CD4-positive, CD25-positive, alpha-beta regulatory T cell (primary cell): ENCODE data around the gene RUNDC3A. TPM values are rescaled to one million over a fixed set of nuclear protein-coding genes. Genes with fewer than 3 reads are reported as not detected.
A peak's percentile ranks its signal among the peaks of the same experiment; 100 is the strongest.
"Not testable (repeated sequence)": the region's sequence is repeated elsewhere in the genome, so short reads cannot be mapped to it uniquely, and the experiment has no call there.

Experiments used
- ATAC-seq, 2 donors: fragments of 150-1000 bp; cut with Tn5 transposase; one replicate each; pipeline ENCODE4 v1.10.0; 2021; ENCODE audit warnings: low read depth in 2 of 2, moderate number of reproducible peaks in 2 of 2, moderate library complexity in 1 of 2
- DNase-seq, 3 donors: peaks; one replicate each; pipeline versions ENCODE4 v3.0.0 to v3.0.0-alpha.2; 2012 to 2022; ENCODE audit warnings: mixed read lengths in 1 of 3
- H3K27ac ChIP-seq: one replicate; pipeline ENCODE4 v1.7.0; 2013; ENCODE audit warnings: mild to moderate bottlenecking, low read length; ENCODE audit not compliant: insufficient read depth, poor library complexity, severe bottlenecking
- H3K27me3 ChIP-seq: one replicate; pipeline ENCODE4 v1.7.0; 2013; ENCODE audit warnings: low read length; ENCODE audit not compliant: control insufficient read depth, insufficient read depth
- H3K36me3 ChIP-seq: one replicate; pipeline ENCODE4 v1.7.0; 2013; ENCODE audit warnings: mild to moderate bottlenecking, low read length, moderate library complexity; ENCODE audit not compliant: control insufficient read depth, insufficient read depth
- H3K4me1 ChIP-seq: 2 replicates; pipeline ENCODE4 v1.7.0; 2013; ENCODE audit warnings: mild to moderate bottlenecking, low read length; ENCODE audit not compliant: insufficient read depth, control insufficient read depth, poor library complexity, severe bottlenecking
- H3K4me3 ChIP-seq: one replicate; pipeline ENCODE4 v1.7.0; 2013; ENCODE audit warnings: low read depth, mild to moderate bottlenecking, low read length, moderate library complexity
- H3K9me3 ChIP-seq, 2 experiments: 1 replicate in 1 of 2; 2 replicates in 1 of 2; pipeline ENCODE4 v1.7.0; 2013; ENCODE audit warnings: low read length in 2 of 2, mild to moderate bottlenecking in 1 of 2, moderate library complexity in 1 of 2; ENCODE audit not compliant: control insufficient read depth in 2 of 2
- H3K27ac Mint-ChIP-seq, 3 donors: one replicate each; pipeline ENCODE4 v1.8.0; 2020 to 2022; ENCODE audit warnings: mild to moderate bottlenecking in 3 of 3, mixed read lengths in 3 of 3, moderate library complexity in 2 of 3
- H3K27me3 Mint-ChIP-seq: one replicate; pipeline ENCODE4 v1.8.0; 2022; ENCODE audit warnings: mild to moderate bottlenecking, mixed read lengths
- H3K36me3 Mint-ChIP-seq: one replicate; pipeline ENCODE4 v1.8.0; 2020; ENCODE audit warnings: mixed read lengths
- H3K4me1 Mint-ChIP-seq, 4 donors: one replicate each; pipeline ENCODE4 v1.8.0; 2020 to 2022; ENCODE audit warnings: mixed read lengths in 4 of 4, mild to moderate bottlenecking in 1 of 4
- H3K4me3 Mint-ChIP-seq, 4 donors: one replicate each; pipeline ENCODE4 v1.8.0; 2020 to 2022; ENCODE audit warnings: mild to moderate bottlenecking in 4 of 4, mixed read lengths in 4 of 4, moderate library complexity in 3 of 4
- H3K9me3 Mint-ChIP-seq, 7 donors: one replicate each; pipeline ENCODE4 v1.8.0; 2020 to 2022; ENCODE audit warnings: mixed read lengths in 7 of 7, mild to moderate bottlenecking in 3 of 7, moderate library complexity in 2 of 7
- polyA plus RNA-seq, 4 donors: library from polyadenylated mRNA; unstranded; fragments of 300-500 nt; fragmentation: Illumina TruSeq; gene quantifications; one replicate each; pipeline ENCODE4 v1.2.3, GENCODE V29; 2021
- total RNA-seq: library from RNA; stranded (reverse); gene quantifications from one replicate; pipeline ENCODE4 v1.2.3, GENCODE V29; 2022

RUNDC3A gene
- total and polyA plus RNA-seq, 5 donors from 2014 or later = 0.27 to 0.96 TPM; not detected in 3

DNA sequence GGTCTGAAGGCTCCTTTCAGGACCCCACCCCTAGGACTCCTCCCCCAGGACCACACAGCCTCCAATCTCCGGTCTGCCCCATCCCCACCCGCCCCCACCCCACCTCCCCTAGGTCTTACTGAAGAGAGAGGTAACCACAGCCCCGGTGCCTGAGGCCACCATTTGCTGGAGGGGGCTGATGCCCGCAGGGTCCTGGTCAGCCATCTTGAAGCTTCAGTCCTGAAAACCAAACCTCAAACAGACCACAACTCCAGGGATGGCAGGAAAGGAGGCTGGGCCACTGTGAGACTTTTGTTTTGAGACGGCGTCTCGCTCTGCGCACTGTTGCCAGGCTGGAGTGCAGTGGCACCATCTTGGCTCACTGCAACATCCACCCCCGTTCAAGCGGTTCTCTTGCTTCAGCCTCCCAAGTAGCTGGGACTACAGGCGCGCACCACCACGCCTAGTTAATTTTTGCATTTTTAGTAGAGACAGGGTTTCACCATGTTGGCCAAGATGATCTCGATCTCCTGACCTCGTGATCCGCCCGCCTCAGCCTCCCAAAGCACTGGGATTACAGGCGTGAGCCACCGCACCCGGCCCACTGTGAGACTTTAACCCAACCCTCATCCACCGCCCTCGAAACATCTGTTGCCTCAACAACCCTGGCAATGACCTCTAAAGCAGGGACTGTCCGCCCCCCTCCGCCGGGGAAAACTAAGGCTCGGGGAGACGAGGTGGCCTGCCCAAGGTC lies 15.1 kb downstream of the RUNDC3A start:
- ATAC-seq (no peak), DNase-seq (no peak)
- Mint-ChIP-seq H3K27me3 (peaks cover 5% of the 10 kb centered on the region), H3K4me1 (peaks cover 2 to 45% (median 10%) of the 10 kb centered on the region in 4 donors), H3K4me3 (peak overlapping the region; percentile 74 to 86 (median 80)), H3K9me3 (peaks cover 0 to 4% (median 0%) of the 10 kb centered on the region in 7 donors), H3K27ac (no peak overlapping the region), H3K36me3 (peaks cover 4% of the 10 kb centered on the region)
- H3K27ac ChIP-seq = no peak overlapping the region
- no peaks in the 10 kb centered on the region for H3K9me3 ChIP-seq
- H3K4me3 ChIP-seq = peak overlapping the region; percentile 41
- H3K4me1 ChIP-seq = peaks cover 18% of the 10 kb centered on the region
- no peaks in the 10 kb centered on the region for H3K27me3 ChIP-seq
- peaks cover 21% of the 10 kb centered on the region for H3K36me3 ChIP-seq

DNA sequence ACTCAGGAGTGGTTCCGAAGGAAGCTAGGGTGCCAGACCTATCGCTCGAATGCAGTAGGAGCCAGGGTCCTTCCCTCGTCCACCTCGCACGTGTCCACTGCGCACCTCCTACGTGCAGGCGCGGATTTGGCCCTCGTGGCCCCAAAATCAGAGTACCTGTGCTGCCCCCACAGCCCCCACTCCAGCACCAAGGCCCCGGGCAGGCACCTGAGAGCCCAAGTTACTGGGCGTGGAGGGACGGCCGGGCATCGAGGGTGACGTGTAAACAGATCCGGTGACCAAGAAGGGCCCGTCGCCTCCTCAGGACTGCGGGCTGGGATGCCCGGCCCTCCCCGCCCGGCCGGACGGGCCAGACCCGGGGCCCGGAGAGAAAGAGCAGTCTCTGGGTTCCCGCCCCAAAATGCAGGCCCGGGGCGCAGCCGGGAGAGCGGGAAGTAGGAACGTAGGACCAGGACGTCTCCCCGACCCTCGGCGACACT lies 15.7 kb downstream of the RUNDC3A start:
- Mint-ChIP-seq H3K9me3 (peaks cover 0 to 2% (median 0%) of the 10 kb centered on the region in 7 donors), H3K4me1 (peaks cover 2 to 45% (median 10%) of the 10 kb centered on the region in 4 donors), H3K27ac (no peak overlapping the region), H3K4me3 (peak overlapping the region; percentile 74 to 86 (median 80)), H3K36me3 (peaks cover 4% of the 10 kb centered on the region), H3K27me3 (peaks cover 5% of the 10 kb centered on the region)
- no peaks in the 10 kb centered on the region for H3K27me3 ChIP-seq
- H3K4me1 ChIP-seq = peaks cover 18% of the 10 kb centered on the region
- peak overlapping the region; percentile 93 for H3K27ac ChIP-seq
- H3K4me3 ChIP-seq = peak overlapping the region; percentile 41
- peaks cover 21% of the 10 kb centered on the region for H3K36me3 ChIP-seq
- H3K9me3 ChIP-seq = no peaks in the 10 kb centered on the region
- ATAC-seq (no peak), DNase-seq (no peak)

DNA sequence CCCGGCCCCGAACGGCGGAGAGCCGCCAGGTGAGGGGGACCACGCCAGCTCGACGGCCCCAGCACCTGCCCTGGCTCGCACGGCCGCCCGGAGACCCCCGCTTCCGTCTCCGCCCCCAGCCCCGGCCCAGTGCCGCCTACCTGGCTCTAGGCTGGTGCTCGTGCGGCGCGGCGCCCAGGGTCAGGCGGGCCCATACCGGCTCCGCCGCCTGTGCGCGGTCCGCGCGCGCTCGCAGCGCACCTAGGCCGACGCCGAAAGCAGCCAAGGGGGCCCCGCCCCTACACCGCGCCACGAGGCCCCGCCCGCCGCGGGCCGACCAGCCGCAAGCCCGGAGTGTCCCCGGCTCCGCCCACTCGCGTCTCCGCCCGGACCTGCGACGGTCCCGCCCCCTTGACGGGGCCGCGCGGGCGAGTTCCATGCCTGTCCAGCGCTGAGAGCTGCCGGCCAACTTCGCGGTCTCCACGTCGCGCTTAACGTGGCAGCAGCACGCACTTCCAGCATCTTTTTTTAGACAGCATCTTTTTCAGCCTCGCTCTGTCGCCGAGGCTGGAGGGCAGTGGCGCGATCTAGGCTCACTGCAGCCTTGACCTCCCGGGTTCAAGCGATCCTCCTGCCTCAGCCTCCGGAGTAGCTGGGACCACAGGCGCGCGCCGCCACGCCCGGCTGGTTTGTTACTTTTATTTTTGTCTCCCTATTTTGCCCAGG lies 16.3 kb downstream of the RUNDC3A start, which contains the start of gene SLC25A39:
Gene SLC25A39 (minus strand): TSS at position 253 of the 705 bp plus-strand sequence. CDS start 1,261 bp downstream, outside the sequence.
- H3K4me1 Mint-ChIP-seq = peaks cover 2 to 45% (median 10%) of the 10 kb centered on the region in 4 donors

DNA sequence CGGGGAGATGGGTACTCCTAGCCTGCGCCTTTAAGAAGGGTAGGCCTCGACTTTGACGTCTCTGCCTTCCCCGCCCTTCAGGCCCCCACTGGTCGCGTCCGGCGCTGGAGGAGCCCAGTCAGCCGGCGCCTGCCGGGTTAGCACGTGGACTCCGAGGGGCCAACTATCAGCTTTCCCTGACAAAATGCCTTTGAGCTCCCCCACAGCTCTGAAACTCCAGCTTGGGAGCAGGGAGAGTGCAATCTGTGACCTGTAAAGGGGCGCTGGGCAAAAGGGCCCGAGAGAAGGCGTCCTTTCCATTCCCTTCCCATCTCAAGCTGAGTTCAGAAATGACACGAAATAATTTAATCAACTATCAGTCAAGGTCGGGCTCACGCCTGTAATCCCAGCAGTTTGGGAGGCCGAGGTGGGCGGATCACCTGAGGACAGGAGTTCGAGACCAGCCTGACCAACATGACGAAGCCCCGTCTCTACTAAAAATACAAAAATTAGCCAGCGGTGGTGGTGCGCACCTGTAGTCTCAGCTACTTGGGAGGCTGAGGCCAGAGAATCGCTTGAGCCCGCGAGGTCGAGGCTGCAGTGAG lies 18.6 kb downstream of the RUNDC3A start:
- H3K9me3 ChIP-seq = no peaks in the 10 kb centered on the region
- H3K27ac ChIP-seq = peak overlapping the region; percentile 93
- ATAC-seq = peak; percentile 83 to 84
- H3K36me3 ChIP-seq = no peaks in the 10 kb centered on the region
- peaks cover 10% of the 10 kb centered on the region for H3K27me3 Mint-ChIP-seq
- H3K4me1 ChIP-seq = peaks cover 22% of the 10 kb centered on the region
- no peaks in the 10 kb centered on the region for H3K27me3 ChIP-seq
- DNase-seq = peak; percentile 90 to 97 (median 94)
- H3K9me3 Mint-ChIP-seq = no peaks in the 10 kb centered on the region
- peak overlapping the region; percentile 71 to 90 (median 78) for H3K4me3 Mint-ChIP-seq
- peak overlapping the region; percentile 45 for H3K4me3 ChIP-seq
- no peaks in the 10 kb centered on the region for H3K36me3 Mint-ChIP-seq
- peaks cover 7 to 46% (median 17%) of the 10 kb centered on the region in 4 donors for H3K4me1 Mint-ChIP-seq
- H3K27ac Mint-ChIP-seq = peak overlapping the region in 2 of 3 donors; percentile 74 to 96

More for the DNA sequence above, 16.3 kb downstream of the RUNDC3A start, which contains the start of gene SLC25A39:
- Histone ChIP-seq H3K4me3 (peak within 1 kb of the TSS; percentile 68), H3K27ac (peak within 1 kb of the TSS; percentile 93), H3K36me3 (peaks cover 19% of the 10 kb centered on the region), H3K9me3 (no peaks in the 10 kb centered on the region), H3K27me3 (no peaks in the 10 kb centered on the region), H3K4me1 (peaks cover 18% of the 10 kb centered on the region)
- Mint-ChIP-seq H3K27ac (peak within 1 kb of the TSS; percentile 95 to 96 (median 96)), H3K27me3 (peaks cover 5% of the 10 kb centered on the region), H3K4me3 (peak within 1 kb of the TSS; percentile 90 to 99 (median 93)), H3K36me3 (no peaks in the 10 kb centered on the region), H3K9me3 (no peaks in the 10 kb centered on the region)
- peak; percentile 90 to 95 (median 94) for DNase-seq
- peak; percentile 75 to 80 for ATAC-seq

DNA sequence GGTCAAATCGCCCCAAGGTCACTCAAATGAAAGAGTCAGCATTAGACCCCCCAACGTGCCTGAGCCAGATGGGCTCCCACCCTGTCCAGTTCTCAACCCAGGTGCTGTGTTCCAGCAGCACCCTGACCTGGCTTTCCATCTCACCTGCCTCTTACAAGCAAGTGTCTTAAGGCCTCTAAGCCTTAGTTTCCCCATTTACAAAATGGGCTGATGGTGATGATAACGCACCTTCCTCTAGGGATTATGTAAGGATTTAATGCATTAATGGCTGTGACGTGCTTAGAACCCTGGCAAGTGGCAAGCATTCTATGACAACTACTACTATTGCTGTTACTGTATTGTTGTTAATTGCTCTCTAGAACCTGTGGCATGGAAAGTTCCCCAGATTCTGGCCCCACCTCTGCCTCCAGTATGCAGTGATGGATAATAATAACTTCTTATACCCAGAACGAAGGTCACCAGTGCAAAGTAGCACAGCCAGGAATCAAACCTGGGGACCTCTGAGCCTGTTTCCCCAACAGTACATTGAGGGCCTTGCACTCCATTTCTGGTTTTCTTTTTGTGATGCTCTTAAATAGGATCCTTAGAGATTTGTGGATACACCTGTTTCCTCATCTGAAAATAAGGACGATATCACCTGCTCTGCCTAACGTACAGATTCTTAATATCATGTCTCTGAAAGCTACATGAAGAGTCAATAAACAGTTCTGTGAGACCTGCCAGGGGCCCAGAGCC lies 19.5 kb downstream of the RUNDC3A start:
- Mint-ChIP-seq H3K4me3 (peak overlapping the region; percentile 50 to 85 (median 69)), H3K27ac (peak overlapping the region in 2 of 3 donors; percentile 38 to 56), H3K9me3 (no peaks in the 10 kb centered on the region), H3K27me3 (peaks cover 10% of the 10 kb centered on the region), H3K36me3 (no peaks in the 10 kb centered on the region), H3K4me1 (peaks cover 7 to 42% (median 17%) of the 10 kb centered on the region in 4 donors)
- peaks cover 22% of the 10 kb centered on the region for H3K4me1 ChIP-seq
- no peaks in the 10 kb centered on the region for H3K36me3 ChIP-seq
- H3K27me3 ChIP-seq = no peaks in the 10 kb centered on the region
- no peaks in the 10 kb centered on the region for H3K9me3 ChIP-seq
- ATAC-seq (no peak), DNase-seq (no peak)
- H3K27ac ChIP-seq = no peak overlapping the region
- H3K4me3 ChIP-seq = no peak overlapping the region

DNA sequence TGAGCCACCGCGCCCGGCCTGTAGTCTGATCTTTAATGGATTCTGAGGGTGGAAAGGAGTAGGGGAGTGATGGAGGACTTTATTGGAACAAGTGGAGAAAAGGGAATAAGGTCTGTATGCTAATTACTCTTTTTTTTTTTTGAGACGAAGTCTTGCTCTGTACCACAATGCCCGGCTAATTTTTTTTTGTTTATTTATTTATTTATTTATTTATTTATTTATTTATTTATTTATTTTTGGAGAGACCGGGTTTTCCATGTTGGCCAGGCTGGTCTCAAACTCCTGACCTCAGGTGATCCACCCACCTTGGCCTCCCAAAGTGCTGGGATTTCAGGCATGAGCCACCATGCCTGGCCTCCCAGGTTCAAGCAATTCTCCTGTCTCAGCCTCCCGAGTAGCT lies 21.1 kb downstream of the RUNDC3A start:
- H3K27ac Mint-ChIP-seq, H3K4me3 Mint-ChIP-seq, H3K9me3 ChIP-seq, H3K4me3 ChIP-seq, DNase-seq, H3K27me3 ChIP-seq, H3K9me3 Mint-ChIP-seq, H3K36me3 ChIP-seq, H3K27ac ChIP-seq, ATAC-seq, H3K36me3 Mint-ChIP-seq: not testable (repeated sequence)
- peaks cover 12% of the 10 kb centered on the region for H3K4me1 ChIP-seq
- H3K4me1 Mint-ChIP-seq = peaks cover 7 to 32% (median 17%) of the 10 kb centered on the region in 4 donors
- peaks cover 10% of the 10 kb centered on the region for H3K27me3 Mint-ChIP-seq

DNA sequence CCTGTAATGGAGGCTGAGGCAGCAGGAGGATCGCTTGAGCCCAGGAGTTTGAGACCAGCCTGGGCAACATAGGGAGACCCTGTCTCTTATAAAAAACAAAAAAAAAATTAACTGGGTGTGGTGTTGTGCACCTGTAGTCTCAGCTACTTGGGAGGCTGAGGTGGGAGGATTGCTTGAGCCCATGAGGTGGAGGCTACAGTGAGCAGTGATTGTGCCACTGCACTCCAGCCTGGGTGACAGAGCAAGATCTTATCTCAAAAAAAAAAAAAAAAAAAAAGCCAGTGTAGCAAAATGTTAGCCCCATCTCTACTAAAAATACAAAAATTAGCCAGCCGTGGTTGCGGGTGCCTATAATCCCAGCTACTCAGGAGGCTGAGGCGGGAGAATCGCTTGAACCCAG lies 21.9 kb downstream of the RUNDC3A start:
- ATAC-seq, H3K9me3 ChIP-seq, H3K4me3 Mint-ChIP-seq, H3K9me3 Mint-ChIP-seq, H3K27me3 ChIP-seq, H3K27me3 Mint-ChIP-seq, H3K36me3 ChIP-seq, H3K27ac Mint-ChIP-seq, H3K4me3 ChIP-seq, DNase-seq, H3K36me3 Mint-ChIP-seq, H3K27ac ChIP-seq: not testable (repeated sequence)
- peaks cover 12% of the 10 kb centered on the region for H3K4me1 ChIP-seq
- peaks cover 7 to 27% (median 17%) of the 10 kb centered on the region in 4 donors for H3K4me1 Mint-ChIP-seq
